Activated T-helper 2 cell treated with anti-CD3 and anti-CD28 coated beads, Interferon-gamma antibody, Interleukin-2, Interleukin-4, amounts not matched to agents 10 μg/mL and 5 μg/mL and 100 μg/mL, durations not matched to agents 14 hours and 24 hours and 36 hours (primary cell): ENCODE data around the gene SPIRE2. TPM values are rescaled to one million over a fixed set of nuclear protein-coding genes. Genes with fewer than 3 reads are reported as not detected.
"Not testable (repeated sequence)": the region's sequence is repeated elsewhere in the genome, so short reads cannot be mapped to it uniquely, and the experiment has no call there.

Experiments
- DNase-seq: peaks from one replicate; pipeline ENCODE4 v3.0.0; 2021; ENCODE audit warnings: low spot score
- H3K27ac Mint-ChIP-seq: one replicate; pipeline ENCODE4 v1.8.0; 2021; ENCODE audit warnings: mixed read lengths
- H3K27me3 Mint-ChIP-seq: one replicate; pipeline ENCODE4 v1.8.0; 2021; ENCODE audit warnings: low read depth, mixed read lengths
- H3K36me3 Mint-ChIP-seq: one replicate; pipeline ENCODE4 v1.8.0; 2021; ENCODE audit warnings: low read depth, mixed read lengths
- H3K4me1 Mint-ChIP-seq: one replicate; pipeline ENCODE4 v1.8.0; 2021; ENCODE audit warnings: low read depth, mixed read lengths
- H3K4me3 Mint-ChIP-seq: one replicate; pipeline ENCODE4 v1.8.0; 2021; ENCODE audit warnings: low read depth, mild to moderate bottlenecking, moderate library complexity, mixed read lengths
- H3K9me3 Mint-ChIP-seq: one replicate; pipeline ENCODE4 v1.8.0; 2021; ENCODE audit warnings: mixed read lengths
- intact Hi-C: fragments of 100-400 bp; cut with micrococcal nuclease; formaldehyde crosslinking; loops from one replicate; pipeline ENCODE4 v1.15.1; 2023
- total RNA-seq: library from RNA; stranded (reverse); gene quantifications from 2 replicates; pipeline ENCODE4 v1.2.3, GENCODE V29; 2022

SPIRE2 gene
- total RNA-seq: 1.9 and 2.7 TPM in 2 replicates

GRCh38 chr16:89828199-89828869, at the start of gene SPIRE2:
TSS of gene SPIRE2 (plus strand) at chr16:89828475. CDS start at chr16:89828551, 76 bp downstream.
- Mint-ChIP-seq H3K27ac (no peak within 1 kb of the TSS), H3K4me3 (peak within 1 kb of the TSS; percentile 64), H3K9me3 (no peaks in the 10 kb centered on the region), H3K27me3 (peaks cover 15% of the 10 kb centered on the region), H3K36me3 (no peaks in the 10 kb centered on the region), H3K4me1 (peaks cover 2% of the 10 kb centered on the region)
- peak; percentile 75 for DNase-seq
- intact Hi-C loops: no loop called here

- no peak overlapping the region for H3K27ac Mint-ChIP-seq
- H3K36me3 Mint-ChIP-seq: peaks cover 51% of the 10 kb centered on the region
- H3K4me3 Mint-ChIP-seq: no peak overlapping the region
- DNase-seq: no peak
- intact Hi-C loops: no loop called here
- no peaks in the 10 kb centered on the region for H3K27me3 Mint-ChIP-seq
- no peaks in the 10 kb centered on the region for H3K9me3 Mint-ChIP-seq
- H3K4me1 Mint-ChIP-seq: no peaks in the 10 kb centered on the region
Measured at GRCh38 chr16:89779231-89779908, 48.9 kb upstream of the SPIRE2 start.

- intact Hi-C loops: no loop called here
- no peak for DNase-seq
- Mint-ChIP-seq H3K9me3 (no peaks in the 10 kb centered on the region), H3K4me1 (no peaks in the 10 kb centered on the region), H3K27ac (no peak overlapping the region), H3K36me3 (peaks cover 57% of the 10 kb centered on the region), H3K4me3 (no peak overlapping the region), H3K27me3 (no peaks in the 10 kb centered on the region)
Measured at GRCh38 chr16:89779909-89780305, 48.4 kb upstream of the SPIRE2 start.

- H3K9me3 Mint-ChIP-seq: no peaks in the 10 kb centered on the region
- no peaks in the 10 kb centered on the region for H3K27me3 Mint-ChIP-seq
- intact Hi-C loops: no loop called here
- no peak for DNase-seq
- peaks cover 63% of the 10 kb centered on the region for H3K36me3 Mint-ChIP-seq
- no peak overlapping the region for H3K4me3 Mint-ChIP-seq
- no peak overlapping the region for H3K27ac Mint-ChIP-seq
- H3K4me1 Mint-ChIP-seq: peaks cover 9% of the 10 kb centered on the region
Measured at GRCh38 chr16:89782489-89782888, 45.8 kb upstream of the SPIRE2 start.

- peaks cover 65% of the 10 kb centered on the region for H3K36me3 Mint-ChIP-seq
- intact Hi-C loops, H3K9me3 Mint-ChIP-seq, H3K4me1 Mint-ChIP-seq, H3K4me3 Mint-ChIP-seq, DNase-seq, H3K27me3 Mint-ChIP-seq, H3K27ac Mint-ChIP-seq: not testable (repeated sequence)
Measured at GRCh38 chr16:89783952-89784351, 44.3 kb upstream of the SPIRE2 start.

GRCh38 chr16:89784406-89784805, 43.9 kb upstream of the SPIRE2 start:
- intact Hi-C loops: no loop called here
- DNase-seq: no peak
- Mint-ChIP-seq H3K9me3 (no peaks in the 10 kb centered on the region), H3K36me3 (peaks cover 64% of the 10 kb centered on the region), H3K4me3 (no peak overlapping the region), H3K27ac (no peak overlapping the region), H3K4me1 (peaks cover 9% of the 10 kb centered on the region), H3K27me3 (no peaks in the 10 kb centered on the region)

GRCh38 chr16:89785523-89786155, 42.6 kb upstream of the SPIRE2 start:
- H3K36me3 Mint-ChIP-seq: peaks cover 60% of the 10 kb centered on the region
- H3K27me3 Mint-ChIP-seq: no peaks in the 10 kb centered on the region
- DNase-seq: no peak
- no peaks in the 10 kb centered on the region for H3K9me3 Mint-ChIP-seq
- peaks cover 9% of the 10 kb centered on the region for H3K4me1 Mint-ChIP-seq
- intact Hi-C loops: no loop called here
- no peak overlapping the region for H3K27ac Mint-ChIP-seq
- H3K4me3 Mint-ChIP-seq: no peak overlapping the region

- Mint-ChIP-seq H3K27me3 (no peaks in the 10 kb centered on the region), H3K9me3 (no peaks in the 10 kb centered on the region), H3K36me3 (peaks cover 70% of the 10 kb centered on the region), H3K4me3 (no peak overlapping the region), H3K27ac (no peak overlapping the region), H3K4me1 (peaks cover 9% of the 10 kb centered on the region)
- intact Hi-C loops: no loop called here
- DNase-seq: no peak
Measured at GRCh38 chr16:89786474-89787364, 41.6 kb upstream of the SPIRE2 start.

- DNase-seq: no peak
- Mint-ChIP-seq H3K27ac (no peak overlapping the region), H3K4me3 (no peak overlapping the region), H3K36me3 (peaks cover 71% of the 10 kb centered on the region), H3K4me1 (peaks cover 9% of the 10 kb centered on the region), H3K9me3 (no peaks in the 10 kb centered on the region), H3K27me3 (no peaks in the 10 kb centered on the region)
- intact Hi-C loops: no loop called here
Measured at GRCh38 chr16:89787365-89787805, 40.9 kb upstream of the SPIRE2 start.

- no peak for DNase-seq
- intact Hi-C loops: no loop called here
- Mint-ChIP-seq H3K4me1 (peaks cover 3% of the 10 kb centered on the region), H3K27ac (no peak overlapping the region), H3K27me3 (no peaks in the 10 kb centered on the region), H3K36me3 (peaks cover 64% of the 10 kb centered on the region), H3K4me3 (no peak overlapping the region), H3K9me3 (no peaks in the 10 kb centered on the region)
Measured at GRCh38 chr16:89791278-89791995, 36.8 kb upstream of the SPIRE2 start.

- not testable (repeated sequence) for H3K9me3 Mint-ChIP-seq, H3K4me1 Mint-ChIP-seq, H3K4me3 Mint-ChIP-seq, H3K27me3 Mint-ChIP-seq, H3K27ac Mint-ChIP-seq
- peaks cover 59% of the 10 kb centered on the region for H3K36me3 Mint-ChIP-seq
- DNase-seq: peak; percentile 20
- intact Hi-C loops: loop anchor here (1.0 to 2.0 kb wide), 2 partner anchors 86 to 93 kb away; no protein-coding TSS in a partner anchor
Measured at GRCh38 chr16:89793092-89793491, 35.2 kb upstream of the SPIRE2 start.

GRCh38 chr16:89793955-89794354, 34.3 kb upstream of the SPIRE2 start:
- Mint-ChIP-seq H3K36me3 (peaks cover 60% of the 10 kb centered on the region), H3K27me3 (no peaks in the 10 kb centered on the region), H3K4me3 (no peak overlapping the region), H3K9me3 (no peaks in the 10 kb centered on the region), H3K4me1 (no peaks in the 10 kb centered on the region), H3K27ac (no peak overlapping the region)
- intact Hi-C loops: loop anchor here (1.0 to 2.0 kb wide), 2 partner anchors 87 to 94 kb away; no protein-coding TSS in a partner anchor
- no peak for DNase-seq
